Testis (tissue), 2 donors: ENCODE measurements around the gene EP400.

Experiments used
- POLR2A ChIP-seq: fragments of 450-650 bp; IDR thresholded peaks from one replicate; pipeline ENCODE4 v1.6.1; 2017; ENCODE audit warnings: antibody characterized with exemption, mild to moderate bottlenecking, moderate library complexity
- TF ChIP-seq, protein P1 (sequence below), 3 experiments: fragments of 450-650 bp in 2 of 3; fragments of 200-600 bp in 1 of 3; sonication (generic) in 1 of 3; IDR thresholded peaks; one replicate each; pipeline ENCODE4 v1.5.1; 2016 to 2019; ENCODE audit warnings: antibody characterized with exemption in 3 of 3, mild to moderate bottlenecking in 2 of 3, moderate library complexity in 1 of 3

GRCh38 chr12:131921866-131922769, 27.6 kb upstream of the EP400 start:
- TF ChIP-seq, protein P1, sequence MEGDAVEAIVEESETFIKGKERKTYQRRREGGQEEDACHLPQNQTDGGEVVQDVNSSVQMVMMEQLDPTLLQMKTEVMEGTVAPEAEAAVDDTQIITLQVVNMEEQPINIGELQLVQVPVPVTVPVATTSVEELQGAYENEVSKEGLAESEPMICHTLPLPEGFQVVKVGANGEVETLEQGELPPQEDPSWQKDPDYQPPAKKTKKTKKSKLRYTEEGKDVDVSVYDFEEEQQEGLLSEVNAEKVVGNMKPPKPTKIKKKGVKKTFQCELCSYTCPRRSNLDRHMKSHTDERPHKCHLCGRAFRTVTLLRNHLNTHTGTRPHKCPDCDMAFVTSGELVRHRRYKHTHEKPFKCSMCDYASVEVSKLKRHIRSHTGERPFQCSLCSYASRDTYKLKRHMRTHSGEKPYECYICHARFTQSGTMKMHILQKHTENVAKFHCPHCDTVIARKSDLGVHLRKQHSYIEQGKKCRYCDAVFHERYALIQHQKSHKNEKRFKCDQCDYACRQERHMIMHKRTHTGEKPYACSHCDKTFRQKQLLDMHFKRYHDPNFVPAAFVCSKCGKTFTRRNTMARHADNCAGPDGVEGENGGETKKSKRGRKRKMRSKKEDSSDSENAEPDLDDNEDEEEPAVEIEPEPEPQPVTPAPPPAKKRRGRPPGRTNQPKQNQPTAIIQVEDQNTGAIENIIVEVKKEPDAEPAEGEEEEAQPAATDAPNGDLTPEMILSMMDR (IDR thresholded peaks at IDR 0.05), result no peak
- TF ChIP-seq POLR2A, result no peak
